NT2/D1 (cell line): Measurements from ENCODE around the gene GPR89B.
"Not testable (repeated sequence)": the region's sequence is repeated elsewhere in the genome, so short reads cannot be mapped to it uniquely, and the experiment has no call there.

Experiments used
- DNase-seq: peaks from one replicate; pipeline ENCODE4 v3.0.0-alpha.2; 2011; ENCODE audit warnings: low read depth, low spot score
- H3K27me3 ChIP-seq: 2 replicates; pipeline ENCODE4 v1.6.0; 2011; ENCODE audit warnings: mild to moderate bottlenecking; ENCODE audit not compliant: insufficient read length, insufficient read depth
- H3K36me3 ChIP-seq: 2 replicates; pipeline ENCODE4 v1.6.1; 2011; ENCODE audit warnings: mild to moderate bottlenecking, low read length, mixed read lengths; ENCODE audit not compliant: insufficient read depth, insufficient read length
- H3K4me1 ChIP-seq: 2 replicates; pipeline ENCODE4 v1.5.1; 2011; ENCODE audit not compliant: insufficient read depth, insufficient read length
- H3K4me3 ChIP-seq: 2 replicates; pipeline ENCODE4 v1.5.1; 2011; ENCODE audit warnings: low read depth; ENCODE audit not compliant: insufficient read length
- H3K9ac ChIP-seq: 2 replicates; pipeline ENCODE4 v1.6.0; 2011; ENCODE audit warnings: low read depth; ENCODE audit not compliant: insufficient read length
- H3K9me3 ChIP-seq: 2 replicates; pipeline ENCODE4 v1.5.1; 2011; ENCODE audit warnings: mild to moderate bottlenecking, low read length; ENCODE audit not compliant: insufficient read depth

GPR89B gene

GRCh38 chr1:147964575-147964974 lies 36.4 kb downstream of the GPR89B start:
- not testable (repeated sequence) for DNase-seq, H3K4me3 ChIP-seq, H3K4me1 ChIP-seq, H3K9me3 ChIP-seq, H3K9ac ChIP-seq, H3K27me3 ChIP-seq, H3K36me3 ChIP-seq

- not testable (repeated sequence) for H3K27me3 ChIP-seq, H3K4me3 ChIP-seq, H3K9ac ChIP-seq
These were observed 38.4 kb downstream of the GPR89B start for GRCh38 chr1:147966657-147967056.

GRCh38 chr1:147978896-147979651 lies 50.9 kb downstream of the GPR89B start:
- H3K4me1 ChIP-seq, H3K9ac ChIP-seq, DNase-seq, H3K9me3 ChIP-seq, H3K4me3 ChIP-seq, H3K36me3 ChIP-seq, H3K27me3 ChIP-seq: not testable (repeated sequence)

More at GRCh38 chr1:147966657-147967056, 38.4 kb downstream of the GPR89B start:
- H3K4me1 ChIP-seq, DNase-seq, H3K36me3 ChIP-seq, H3K9me3 ChIP-seq: not testable (repeated sequence)

GRCh38 chr1:147985374-147985773 lies 57.2 kb downstream of the GPR89B start:
- H3K4me3 ChIP-seq, H3K9me3 ChIP-seq, H3K4me1 ChIP-seq, H3K27me3 ChIP-seq, DNase-seq, H3K9ac ChIP-seq, H3K36me3 ChIP-seq: not testable (repeated sequence)

GRCh38 chr1:147987893-147988292 lies 59.7 kb downstream of the GPR89B start:
- H3K4me3 ChIP-seq, DNase-seq, H3K36me3 ChIP-seq, H3K9ac ChIP-seq, H3K4me1 ChIP-seq, H3K9me3 ChIP-seq, H3K27me3 ChIP-seq: not testable (repeated sequence)

GRCh38 chr1:147992916-147993315 lies 64.7 kb downstream of the GPR89B start:
- not testable (repeated sequence) for DNase-seq, H3K36me3 ChIP-seq, H3K9ac ChIP-seq, H3K4me3 ChIP-seq, H3K9me3 ChIP-seq, H3K27me3 ChIP-seq, H3K4me1 ChIP-seq

GRCh38 chr1:147993400-147993799 lies 65.2 kb downstream of the GPR89B start:
- H3K4me1 ChIP-seq, DNase-seq: not testable (repeated sequence)

GRCh38 chr1:147993825-147994615 lies 65.8 kb downstream of the GPR89B start:
- H3K4me1 ChIP-seq, H3K27me3 ChIP-seq, H3K4me3 ChIP-seq, H3K9ac ChIP-seq, H3K9me3 ChIP-seq, DNase-seq, H3K36me3 ChIP-seq: not testable (repeated sequence)

More at GRCh38 chr1:147993400-147993799, 65.2 kb downstream of the GPR89B start:
- H3K9me3 ChIP-seq, H3K27me3 ChIP-seq, H3K9ac ChIP-seq, H3K4me3 ChIP-seq, H3K36me3 ChIP-seq: not testable (repeated sequence)

- H3K9ac ChIP-seq, H3K27me3 ChIP-seq, H3K36me3 ChIP-seq, H3K4me3 ChIP-seq, DNase-seq, H3K9me3 ChIP-seq, H3K4me1 ChIP-seq: not testable (repeated sequence)
These were observed 67.9 kb downstream of the GPR89B start for GRCh38 chr1:147996088-147996487.

GRCh38 chr1:148007724-148008123 lies 79.5 kb downstream of the GPR89B start:
- H3K4me3 ChIP-seq, H3K9ac ChIP-seq, DNase-seq, H3K36me3 ChIP-seq, H3K27me3 ChIP-seq, H3K4me1 ChIP-seq, H3K9me3 ChIP-seq: not testable (repeated sequence)
